Natural killer cell (primary cell): ENCODE data around the gene RNF138. TPM values are rescaled to one million over a fixed set of nuclear protein-coding genes. Genes with fewer than 3 reads are reported as not detected.

Experiments used
- ATAC-seq, 3 donors: fragments of 150-1000 bp in 2 of 3; fragments of 200-7000 bp in 1 of 3; cut with Tn5 transposase; 1 replicate in 1 of 3; 2 replicates in 2 of 3; pipeline ENCODE4 v1.10.0; 2021; ENCODE audit warnings: mild to moderate bottlenecking in 2 of 3, moderate library complexity in 2 of 3
- DNase-seq, 2 donors: peaks; one replicate each; pipeline versions ENCODE4 v3.0.0 to v3.0.0-alpha.2; 2013 to 2021; ENCODE audit warnings: mixed read lengths in 1 of 2
- H3K27ac ChIP-seq: one replicate; pipeline ENCODE4 v1.5.1; 2013; ENCODE audit warnings: mild to moderate bottlenecking, low read length
- H3K27me3 ChIP-seq: one replicate; pipeline ENCODE4 v1.6.1; 2013; ENCODE audit warnings: low read length; ENCODE audit not compliant: control insufficient read depth, insufficient read depth
- H3K36me3 ChIP-seq: one replicate; pipeline ENCODE4 v1.6.1; 2013; ENCODE audit warnings: low read length; ENCODE audit not compliant: control insufficient read depth, insufficient read depth
- H3K4me1 ChIP-seq: one replicate; pipeline ENCODE4 v1.6.1; 2013; ENCODE audit warnings: low read length; ENCODE audit not compliant: control insufficient read depth, insufficient read depth
- H3K4me3 ChIP-seq: one replicate; pipeline ENCODE4 v1.5.1; 2013; ENCODE audit warnings: low read length
- H3K9me3 ChIP-seq: one replicate; pipeline ENCODE4 v1.6.1; 2013; ENCODE audit warnings: low read length; ENCODE audit not compliant: control insufficient read depth, insufficient read depth
- H3K27ac Mint-ChIP-seq, 2 donors: one replicate each; pipeline ENCODE4 v1.8.0; 2022; ENCODE audit warnings: mild to moderate bottlenecking in 2 of 2, mixed read lengths in 2 of 2, moderate library complexity in 1 of 2
- H3K27me3 Mint-ChIP-seq, 2 donors: one replicate each; pipeline ENCODE4 v1.8.0; 2022; ENCODE audit warnings: low read depth in 2 of 2, mixed read lengths in 2 of 2
- H3K36me3 Mint-ChIP-seq: one replicate; pipeline ENCODE4 v1.8.0; 2022; ENCODE audit warnings: mixed read lengths
- H3K4me1 Mint-ChIP-seq, 2 donors: one replicate each; pipeline ENCODE4 v1.8.0; 2022; ENCODE audit warnings: mixed read lengths in 2 of 2
- H3K4me3 Mint-ChIP-seq: one replicate; pipeline ENCODE4 v1.8.0; 2022; ENCODE audit warnings: mild to moderate bottlenecking, moderate library complexity, mixed read lengths
- H3K9me3 Mint-ChIP-seq, 2 donors: one replicate each; pipeline ENCODE4 v1.8.0; 2022; ENCODE audit warnings: mixed read lengths in 2 of 2
- CTCF ChIP-seq: fragments of 200-600 bp; IDR thresholded peaks from one replicate; pipeline ENCODE4 v1.8.0; 2022; ENCODE audit warnings: antibody characterized with exemption
- WGBS: methylation state at CpG from one replicate; pipeline ENCODE4 v1.1.7; 2013; ENCODE audit warnings: missing lambda C conversion rate; ENCODE audit not compliant: insufficient coverage; 5-methylcytosine and 5-hydroxymethylcytosine counted together
- intact Hi-C: fragments of 100-400 bp; cut with micrococcal nuclease; formaldehyde crosslinking; loops from one replicate; pipeline ENCODE4 v1.14.2; 2022
- total RNA-seq, 4 donors: library from RNA; stranded (reverse); fragments of 120-200 nt in 1 of 4; gene quantifications; one replicate each; pipeline versions ENCODE4 v1.2.3 to v1.2.4, GENCODE V29; 2013 to 2022

RNF138 gene
- total RNA-seq, 3 donors from 2014 or later (not counting 1 experiment from before 2014, with no cell fraction given): 76.6 to 89.8 (median 87.7) TPM

- no peak overlapping the region for H3K4me3 ChIP-seq
- H3K36me3 ChIP-seq: peaks cover 3% of the 10 kb centered on the region
- Mint-ChIP-seq H3K27me3 (no peaks in the 10 kb centered on the region), H3K9me3 (no peaks in the 10 kb centered on the region), H3K27ac (no peak overlapping the region), H3K36me3 (no peaks in the 10 kb centered on the region), H3K4me3 (no peak overlapping the region), H3K4me1 (peaks cover 6% of the 10 kb centered on the region in 2 donors)
- intact Hi-C loops: no loop called here
- no peak for TF ChIP-seq CTCF
- H3K9me3 ChIP-seq: no peaks in the 10 kb centered on the region
- ATAC-seq (no peak), DNase-seq (no peak)
- no peaks in the 10 kb centered on the region for H3K27me3 ChIP-seq
- H3K4me1 ChIP-seq: peaks cover 3% of the 10 kb centered on the region
- H3K27ac ChIP-seq: no peak overlapping the region
- WGBS: 97% methylated on average over 24 of the region's 24 CpGs
These were observed 48.2 kb downstream of the RNF138 start for GRCh38 chr18:32139835-32140283.

GRCh38 chr18:32148185-32148870, 56.7 kb downstream of the RNF138 start:
- H3K36me3 ChIP-seq: no peaks in the 10 kb centered on the region
- no peaks in the 10 kb centered on the region for H3K9me3 ChIP-seq
- intact Hi-C loops: no loop called here
- no peaks in the 10 kb centered on the region for H3K27me3 ChIP-seq
- no CpG with 5 or more reads among the region's 2 CpGs for WGBS
- Mint-ChIP-seq H3K27me3 (peaks cover 0 to 3% of the 10 kb centered on the region in 2 donors), H3K4me3 (no peak overlapping the region), H3K9me3 (no peaks in the 10 kb centered on the region), H3K4me1 (no peaks in the 10 kb centered on the region), H3K27ac (no peak overlapping the region), H3K36me3 (no peaks in the 10 kb centered on the region)
- TF ChIP-seq CTCF: no peak
- no peak for ATAC-seq
- no peak for DNase-seq
- H3K4me1 ChIP-seq: no peaks in the 10 kb centered on the region
- no peak overlapping the region for H3K27ac ChIP-seq
- H3K4me3 ChIP-seq: no peak overlapping the region

DNA sequence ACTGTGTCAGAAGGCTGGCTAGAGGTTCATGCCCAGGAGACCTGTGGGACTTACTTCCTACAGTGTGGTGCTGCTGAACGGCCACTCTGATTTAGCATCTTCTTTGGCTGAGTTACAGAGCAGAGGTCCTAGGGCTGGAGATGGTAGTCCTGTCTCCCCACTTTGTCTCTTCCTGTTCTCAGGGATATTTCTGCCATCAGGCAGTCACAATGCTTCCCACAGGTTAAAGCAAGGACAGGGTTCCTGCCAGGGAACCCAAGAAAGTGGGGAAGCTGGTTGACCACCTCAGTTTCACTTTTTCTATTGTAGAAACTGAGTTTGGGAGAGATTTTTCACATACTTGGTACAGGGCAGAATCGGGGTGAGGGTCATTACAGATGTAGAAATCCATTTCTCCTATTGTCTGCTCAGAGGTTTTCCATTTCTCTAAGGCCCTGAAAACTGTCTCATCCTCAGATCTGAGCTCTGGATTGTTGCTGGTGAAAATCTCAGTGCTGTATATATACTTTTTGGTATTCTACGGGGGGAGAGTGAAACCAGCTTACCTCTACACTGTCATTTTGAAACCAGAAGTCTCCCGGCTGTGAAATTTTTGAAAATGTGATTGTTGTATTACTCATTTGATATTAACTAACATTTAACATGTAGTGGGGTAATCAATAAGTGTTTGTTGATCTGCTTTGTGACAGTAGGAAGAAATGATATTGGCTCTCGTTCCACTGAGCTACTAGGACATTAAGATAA, 61.2 kb downstream of the RNF138 start:
- 96% methylated on average over 3 of the region's 5 CpGs for WGBS
- Mint-ChIP-seq H3K9me3 (no peaks in the 10 kb centered on the region), H3K27me3 (no peaks in the 10 kb centered on the region), H3K27ac (no peak overlapping the region), H3K4me3 (no peak overlapping the region), H3K4me1 (peaks cover 3% of the 10 kb centered on the region in 2 donors), H3K36me3 (no peaks in the 10 kb centered on the region)
- DNase-seq (no peak), ATAC-seq (no peak)
- Histone ChIP-seq H3K4me3 (no peak overlapping the region), H3K9me3 (no peaks in the 10 kb centered on the region), H3K4me1 (peaks cover under 1% of the 10 kb centered on the region), H3K27me3 (no peaks in the 10 kb centered on the region), H3K36me3 (no peaks in the 10 kb centered on the region), H3K27ac (no peak overlapping the region)
- intact Hi-C loops: no loop called here
- no peak for TF ChIP-seq CTCF
